CD4-positive, alpha-beta memory T cell (primary cell): ENCODE measurements around the gene C16orf74. TPM values are rescaled to one million over a fixed set of nuclear protein-coding genes. Genes with fewer than 3 reads are reported as not detected.

ENCODE experiments used
- CTCF ChIA-PET: fragments of 350-600 bp; sonication (Branson Sonifier 250); formaldehyde crosslinking; loops from one replicate; lab custom pipeline; 2021; ENCODE audit warnings: inconsistent platforms; ENCODE audit not compliant: partially characterized antibody; lab: Charles Lee
- POLR2A ChIA-PET: fragments of 350-600 bp; sonication (Branson Sonifier 250); formaldehyde crosslinking; loops from one replicate; lab custom pipeline; 2021; ENCODE audit not compliant: partially characterized antibody; lab: Charles Lee
- DNase-seq, 5 donors: peaks; one replicate each; pipeline versions ENCODE4 v3.0.0 to v3.0.0-alpha.2; 2020 to 2022; ENCODE audit warnings: mixed read lengths in 1 of 5
- H3K27ac ChIP-seq: one replicate; pipeline ENCODE4 v1.7.0; 2013; ENCODE audit warnings: low read depth, low read length
- H3K27me3 ChIP-seq: 2 replicates; pipeline ENCODE4 v1.7.0; 2013; ENCODE audit warnings: mild to moderate bottlenecking, low read length, moderate library complexity; ENCODE audit not compliant: insufficient read depth
- H3K36me3 ChIP-seq: 2 replicates; pipeline ENCODE4 v1.7.0; 2013; ENCODE audit warnings: mild to moderate bottlenecking, low read length, moderate library complexity; ENCODE audit not compliant: insufficient read depth
- H3K4me1 ChIP-seq: 2 replicates; pipeline ENCODE4 v1.7.0; 2013; ENCODE audit warnings: mild to moderate bottlenecking, low read length, moderate library complexity; ENCODE audit not compliant: insufficient read depth
- H3K4me3 ChIP-seq, 2 donors: one replicate each; pipeline ENCODE4 v1.7.0; 2013; ENCODE audit warnings: low read length in 2 of 2, mild to moderate bottlenecking in 1 of 2
- H3K9me3 ChIP-seq, 2 donors: one replicate each; pipeline ENCODE4 v1.7.0; 2013; ENCODE audit warnings: low read length in 2 of 2, control low read depth in 1 of 2; ENCODE audit not compliant: control insufficient read depth in 1 of 2
- H3K27ac Mint-ChIP-seq, 7 donors: one replicate each; pipeline ENCODE4 v1.8.0; 2020 to 2021; ENCODE audit warnings: mixed read lengths in 7 of 7, mild to moderate bottlenecking in 6 of 7, inconsistent platforms in 3 of 7, moderate library complexity in 3 of 7
- H3K27me3 Mint-ChIP-seq, 2 donors: one replicate each; pipeline ENCODE4 v1.8.0; 2020 to 2021; ENCODE audit warnings: mixed read lengths in 2 of 2
- H3K36me3 Mint-ChIP-seq, 2 donors: one replicate each; pipeline ENCODE4 v1.8.0; 2020 to 2021; ENCODE audit warnings: mixed read lengths in 2 of 2, inconsistent platforms in 1 of 2, mild to moderate bottlenecking in 1 of 2
- H3K4me1 Mint-ChIP-seq, 4 donors: one replicate each; pipeline ENCODE4 v1.8.0; 2020 to 2021; ENCODE audit warnings: mixed read lengths in 4 of 4, mild to moderate bottlenecking in 1 of 4
- H3K4me3 Mint-ChIP-seq, 8 donors: one replicate each; pipeline ENCODE4 v1.8.0; 2020 to 2021; ENCODE audit warnings: mixed read lengths in 8 of 8, mild to moderate bottlenecking in 7 of 8, moderate library complexity in 6 of 8, inconsistent platforms in 3 of 8
- H3K9me3 Mint-ChIP-seq, 8 donors: one replicate each; pipeline ENCODE4 v1.8.0; 2020 to 2021; ENCODE audit warnings: mixed read lengths in 8 of 8, mild to moderate bottlenecking in 5 of 8, inconsistent platforms in 3 of 8, moderate library complexity in 1 of 8
- intact Hi-C: fragments of 100-400 bp; cut with micrococcal nuclease; formaldehyde crosslinking; loops from one replicate; pipeline ENCODE4 v1.15.1; 2023
- polyA plus RNA-seq, 2 donors: library from polyadenylated mRNA; unstranded; fragments of 300-500 nt; fragmentation: Illumina TruSeq; gene quantifications; one replicate each; pipeline ENCODE4 v1.2.3, GENCODE V29; 2021
- total RNA-seq, 2 experiments: library from RNA; stranded (reverse); gene quantifications; one replicate each; pipeline ENCODE4 v1.2.3, GENCODE V29; 2021

The C16orf74 gene
- total and polyA plus RNA-seq, 4 experiments from 2014 or later: 11.7 to 16.5 (median 14.3) TPM

DNA sequence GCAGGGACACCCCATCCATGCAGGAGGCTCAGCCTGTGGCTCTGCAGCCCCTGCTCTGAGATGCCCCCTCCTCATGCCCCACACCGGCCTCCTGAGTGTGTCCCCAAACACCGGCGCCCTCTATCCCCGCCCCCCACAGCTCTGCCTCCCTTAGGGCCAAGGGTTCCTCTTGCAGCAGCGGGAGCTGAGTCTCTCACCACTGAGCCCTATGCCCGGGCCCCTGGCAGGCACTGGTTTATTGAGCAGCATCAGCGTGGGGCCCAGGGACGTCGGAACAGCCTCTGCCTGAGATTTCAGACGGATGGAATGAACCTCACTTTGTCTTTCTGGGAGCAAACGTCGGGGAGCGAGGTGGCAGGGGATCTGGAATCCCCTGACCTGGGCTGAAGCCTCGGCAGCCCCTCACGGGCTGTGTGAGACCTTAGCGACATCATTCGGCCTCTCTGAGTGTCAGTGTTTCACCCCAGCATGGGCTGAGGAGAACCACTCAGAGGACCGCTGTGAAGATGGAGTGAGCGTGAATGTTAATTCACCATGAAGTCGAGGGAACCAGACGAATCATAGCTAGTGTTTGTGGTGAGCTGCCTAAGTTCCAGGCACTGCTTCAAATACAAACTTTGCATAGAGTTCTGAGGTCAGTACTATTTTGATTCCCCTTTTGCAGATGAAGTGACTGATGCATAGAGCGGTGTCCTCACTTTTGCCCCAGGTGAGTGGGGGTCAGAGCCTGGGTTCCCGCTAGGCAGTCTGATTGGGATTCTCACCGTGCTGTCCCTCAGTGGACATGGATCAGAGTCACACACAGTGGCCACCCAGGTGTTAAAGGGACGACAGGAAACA, 5.3 kb upstream of the C16orf74 start:
- Histone ChIP-seq H3K27ac (no peak overlapping the region), H3K4me1 (peaks cover 8% of the 10 kb centered on the region), H3K4me3 (no peak overlapping the region), H3K27me3 (peaks cover 13% of the 10 kb centered on the region), H3K36me3 (no peaks in the 10 kb centered on the region), H3K9me3 (no peaks in the 10 kb centered on the region)
- H3K4me3 Mint-ChIP-seq: no peak overlapping the region
- H3K9me3 Mint-ChIP-seq: no peaks in the 10 kb centered on the region
- peaks cover 26 to 31% of the 10 kb centered on the region in 2 donors for H3K27me3 Mint-ChIP-seq
- POLR2A ChIA-PET: no interaction called here
- CTCF ChIA-PET: no interaction called here
- H3K4me1 Mint-ChIP-seq: peaks cover 0 to 4% (median 1%) of the 10 kb centered on the region in 4 donors
- no peak for DNase-seq
- no peak overlapping the region for H3K27ac Mint-ChIP-seq
- intact Hi-C loops: no loop called here
- H3K36me3 Mint-ChIP-seq: no peaks in the 10 kb centered on the region

DNA sequence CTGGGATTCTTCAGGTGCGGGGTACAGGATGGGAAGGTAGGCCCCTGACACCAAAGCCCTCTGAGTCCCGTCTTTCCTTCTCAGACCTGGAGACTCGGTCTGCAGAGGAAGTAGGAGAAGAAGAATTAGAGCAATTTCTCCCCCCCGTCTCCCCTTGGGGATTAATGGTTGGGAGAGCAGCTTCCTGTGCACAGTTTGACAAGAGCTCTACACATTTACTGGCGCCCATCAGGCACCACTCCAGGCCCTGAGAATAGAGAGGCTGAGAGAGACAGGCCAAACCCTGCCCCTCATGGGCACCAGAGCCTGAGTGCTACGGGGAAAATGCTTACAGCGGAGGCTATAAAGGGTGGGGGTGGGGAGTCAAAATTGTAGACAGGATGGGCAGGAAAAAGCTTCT, 3.5 kb upstream of the C16orf74 start:
- intact Hi-C loops: no loop called here
- no peak overlapping the region for H3K4me3 Mint-ChIP-seq
- peaks cover 23 to 28% of the 10 kb centered on the region in 2 donors for H3K27me3 Mint-ChIP-seq
- H3K27ac ChIP-seq: no peak overlapping the region
- no peaks in the 10 kb centered on the region for H3K9me3 Mint-ChIP-seq
- ChIA-PET POLR2A (no interaction called here), CTCF (no interaction called here)
- H3K36me3 Mint-ChIP-seq: no peaks in the 10 kb centered on the region
- no peaks in the 10 kb centered on the region for H3K9me3 ChIP-seq
- no peaks in the 10 kb centered on the region for H3K36me3 ChIP-seq
- peaks cover 4 to 6% (median 5%) of the 10 kb centered on the region in 4 donors for H3K4me1 Mint-ChIP-seq
- DNase-seq: no peak
- no peak overlapping the region for H3K27ac Mint-ChIP-seq
- peaks cover 8% of the 10 kb centered on the region for H3K4me1 ChIP-seq
- H3K27me3 ChIP-seq: peaks cover 13% of the 10 kb centered on the region
- no peak overlapping the region for H3K4me3 ChIP-seq

DNA sequence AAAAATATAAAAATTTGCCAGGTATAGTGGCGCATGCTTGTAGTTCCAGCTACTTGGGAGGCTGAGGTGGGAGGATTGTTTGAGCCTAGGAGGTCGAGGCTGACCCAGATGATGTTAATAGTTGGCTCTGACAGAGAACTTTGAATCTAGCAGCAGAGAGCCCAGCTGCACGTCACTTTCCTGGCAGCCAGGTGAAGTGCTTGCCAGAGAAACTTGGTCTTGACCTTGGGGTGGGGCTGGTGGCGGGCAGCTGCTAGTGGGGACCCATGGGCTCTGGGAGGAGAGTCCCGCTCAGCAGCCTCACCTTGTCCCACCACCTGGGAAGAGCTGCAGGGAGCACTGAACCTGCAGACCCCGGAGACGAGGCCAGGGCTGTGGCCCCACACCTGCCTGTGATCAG, 3.1 kb upstream of the C16orf74 start:
- peaks cover 13% of the 10 kb centered on the region for H3K27me3 ChIP-seq
- H3K27ac ChIP-seq: no peak overlapping the region
- H3K9me3 Mint-ChIP-seq: no peaks in the 10 kb centered on the region
- no peaks in the 10 kb centered on the region for H3K36me3 Mint-ChIP-seq
- H3K4me1 Mint-ChIP-seq: peaks cover 2 to 5% (median 4%) of the 10 kb centered on the region in 4 donors
- intact Hi-C loops: no loop called here
- peaks cover 20 to 25% of the 10 kb centered on the region in 2 donors for H3K27me3 Mint-ChIP-seq
- H3K36me3 ChIP-seq: no peaks in the 10 kb centered on the region
- no peak overlapping the region for H3K4me3 Mint-ChIP-seq
- ChIA-PET CTCF (no interaction called here), POLR2A (no interaction called here)
- no peak overlapping the region for H3K27ac Mint-ChIP-seq
- no peaks in the 10 kb centered on the region for H3K9me3 ChIP-seq
- no peak for DNase-seq
- H3K4me3 ChIP-seq: no peak overlapping the region
- H3K4me1 ChIP-seq: peaks cover 4% of the 10 kb centered on the region

DNA sequence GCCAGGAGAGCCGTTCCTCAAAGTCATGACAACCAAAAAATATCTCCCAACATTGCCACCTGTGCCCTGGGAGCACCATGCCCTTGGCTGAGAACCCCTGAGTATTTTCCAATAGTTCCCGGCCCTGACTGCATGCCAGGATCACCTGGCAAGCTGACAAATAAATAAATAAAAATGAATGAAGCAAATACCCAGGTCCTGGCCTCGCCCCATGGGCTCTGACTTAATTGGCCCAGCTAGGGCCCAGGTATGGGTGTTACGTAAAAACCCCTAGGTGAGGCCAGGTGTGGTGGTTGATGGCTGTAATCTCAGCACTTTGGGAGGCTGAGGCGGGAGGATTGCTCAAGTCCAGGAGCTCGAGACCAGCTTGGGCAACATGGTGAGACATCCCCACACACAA, 2.7 kb upstream of the C16orf74 start:
- peaks cover 1 to 5% (median 3%) of the 10 kb centered on the region in 4 donors for H3K4me1 Mint-ChIP-seq
- DNase-seq: no peak
- H3K4me3 Mint-ChIP-seq: no peak overlapping the region
- Histone ChIP-seq H3K9me3 (no peaks in the 10 kb centered on the region), H3K4me3 (no peak overlapping the region), H3K27me3 (peaks cover 13% of the 10 kb centered on the region), H3K4me1 (no peaks in the 10 kb centered on the region), H3K27ac (no peak overlapping the region), H3K36me3 (no peaks in the 10 kb centered on the region)
- no peaks in the 10 kb centered on the region for H3K9me3 Mint-ChIP-seq
- H3K27ac Mint-ChIP-seq: no peak overlapping the region
- no peaks in the 10 kb centered on the region for H3K36me3 Mint-ChIP-seq
- ChIA-PET CTCF (no interaction called here), POLR2A (no interaction called here)
- H3K27me3 Mint-ChIP-seq: peaks cover 18 to 22% of the 10 kb centered on the region in 2 donors
- intact Hi-C loops: no loop called here

DNA sequence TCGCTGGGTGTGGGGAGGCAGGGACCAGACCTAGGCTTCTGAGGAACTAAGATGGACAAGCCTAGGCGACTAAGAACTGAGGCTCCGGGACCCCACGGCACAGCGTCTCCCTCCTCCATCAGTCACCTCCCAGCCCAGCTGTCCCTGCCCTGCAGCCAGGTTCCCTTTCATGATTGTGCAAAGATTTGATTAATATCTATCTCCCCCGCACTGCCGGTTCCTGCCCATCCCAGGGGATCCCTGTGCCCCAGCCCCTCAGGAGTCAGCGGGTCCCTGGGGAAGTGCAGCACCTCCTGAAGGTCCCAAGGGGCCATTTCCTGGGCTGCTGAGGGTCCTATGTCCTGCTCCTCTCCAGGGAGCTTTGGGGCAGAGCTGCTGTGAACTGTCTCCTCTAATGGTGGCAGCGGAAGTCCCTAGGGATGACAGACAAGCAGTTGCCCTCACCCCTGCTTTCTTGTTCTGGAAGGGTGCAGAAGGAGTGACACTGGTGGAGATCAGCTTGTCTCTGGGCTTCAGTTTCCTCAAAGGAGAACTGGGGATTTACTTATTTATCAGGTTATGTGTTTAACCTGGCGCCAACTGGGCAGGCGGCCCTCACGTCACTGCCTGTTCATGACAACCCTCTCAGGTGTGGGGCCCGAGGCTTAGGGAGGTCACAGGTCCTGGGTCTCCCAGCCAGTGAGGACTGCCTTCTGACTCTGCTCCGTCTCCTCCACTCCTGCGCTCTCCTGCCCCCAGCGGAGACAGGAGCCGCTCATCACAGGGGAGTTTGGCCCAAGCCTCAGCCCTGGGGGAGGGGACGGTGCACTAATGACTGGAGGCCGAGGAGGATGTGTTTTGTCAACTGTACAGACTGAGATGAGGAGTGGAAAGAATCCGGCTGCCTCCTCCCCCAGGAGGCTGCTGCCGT, 1.9 kb upstream of the C16orf74 start:
- Mint-ChIP-seq H3K4me3 (peak overlapping the region in 2 of 8 donors; percentile 20 to 49), H3K27me3 (peaks cover 19 to 23% of the 10 kb centered on the region in 2 donors), H3K4me1 (peaks cover 1 to 5% (median 3%) of the 10 kb centered on the region in 4 donors), H3K36me3 (no peaks in the 10 kb centered on the region), H3K27ac (no peak overlapping the region), H3K9me3 (no peaks in the 10 kb centered on the region)
- no peaks in the 10 kb centered on the region for H3K36me3 ChIP-seq
- intact Hi-C loops: no loop called here
- no peaks in the 10 kb centered on the region for H3K9me3 ChIP-seq
- ChIA-PET POLR2A (no interaction called here), CTCF (no interaction called here)
- no peak overlapping the region for H3K4me3 ChIP-seq
- no peak for DNase-seq
- no peaks in the 10 kb centered on the region for H3K4me1 ChIP-seq
- no peak overlapping the region for H3K27ac ChIP-seq
- H3K27me3 ChIP-seq: peaks cover 13% of the 10 kb centered on the region

DNA sequence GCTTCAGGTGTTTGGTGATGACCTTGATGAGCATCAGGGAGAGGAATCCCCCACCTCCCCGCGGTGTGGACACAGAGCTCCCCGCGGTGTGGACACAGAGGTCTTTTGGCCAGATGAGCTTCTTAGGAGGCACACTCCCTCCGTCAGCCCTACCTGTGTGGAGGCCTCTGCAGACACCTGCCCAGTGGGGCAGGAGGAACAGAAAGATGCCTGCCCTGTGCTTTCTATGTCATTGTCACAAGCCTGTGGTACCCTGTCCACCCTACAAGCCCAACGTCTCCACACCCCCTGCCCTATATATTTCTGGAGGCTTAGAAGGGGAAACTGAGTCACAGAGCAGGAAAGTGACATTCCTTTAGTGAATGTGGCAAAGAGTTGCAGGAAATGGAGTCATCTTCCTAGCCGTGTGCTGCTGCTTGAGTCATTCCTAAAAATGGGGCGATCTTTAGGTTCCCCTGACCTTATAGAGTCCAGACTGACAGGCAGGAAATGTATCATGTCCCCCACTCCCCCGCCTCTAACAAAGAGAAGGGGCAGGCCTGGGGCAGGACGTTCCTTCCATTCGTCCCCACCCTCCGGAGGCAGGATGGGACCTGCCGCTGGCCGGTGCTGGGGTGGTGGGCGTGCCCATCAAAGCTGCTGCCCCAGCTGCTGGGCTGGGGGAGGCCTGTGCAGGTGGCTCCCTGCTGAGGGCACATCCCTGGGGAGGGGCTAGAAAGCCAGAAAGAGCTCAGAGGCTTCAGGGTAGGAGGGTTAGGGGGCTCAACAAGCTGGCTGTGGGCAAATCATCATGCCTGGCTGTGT, 1.0 kb upstream of the C16orf74 start:
- Mint-ChIP-seq H3K27me3 (peaks cover 19 to 21% of the 10 kb centered on the region in 2 donors), H3K4me3 (peak overlapping the region in 6 of 8 donors; percentile 33 to 52 (median 42)), H3K9me3 (no peaks in the 10 kb centered on the region), H3K4me1 (peaks cover 1 to 5% (median 3%) of the 10 kb centered on the region in 4 donors), H3K36me3 (no peaks in the 10 kb centered on the region), H3K27ac (no peak overlapping the region)
- no peaks in the 10 kb centered on the region for H3K4me1 ChIP-seq
- no peak overlapping the region for H3K4me3 ChIP-seq
- CTCF ChIA-PET: no interaction called here
- intact Hi-C loops: no loop called here
- POLR2A ChIA-PET: no interaction called here
- no peak for DNase-seq
- H3K9me3 ChIP-seq: no peaks in the 10 kb centered on the region
- H3K27me3 ChIP-seq: peaks cover 13% of the 10 kb centered on the region
- no peak overlapping the region for H3K27ac ChIP-seq
- no peaks in the 10 kb centered on the region for H3K36me3 ChIP-seq
